ENCODE data around the gene ATP4B. TPM values are rescaled to one million over a fixed set of nuclear protein-coding genes. Genes with fewer than 3 reads are reported as not detected.

The ATP4B gene
- total RNA-seq: not detected

- DNase-seq: peak in 2 of 3 donors; percentile 33 to 38
Observed at GRCh38 chr13:113657851-113658741, at the start of gene ATP4B. Gene ATP4B (minus strand): TSS chr13:113658198. CDS start chr13:113658144, 54 bp downstream.

DNA sequence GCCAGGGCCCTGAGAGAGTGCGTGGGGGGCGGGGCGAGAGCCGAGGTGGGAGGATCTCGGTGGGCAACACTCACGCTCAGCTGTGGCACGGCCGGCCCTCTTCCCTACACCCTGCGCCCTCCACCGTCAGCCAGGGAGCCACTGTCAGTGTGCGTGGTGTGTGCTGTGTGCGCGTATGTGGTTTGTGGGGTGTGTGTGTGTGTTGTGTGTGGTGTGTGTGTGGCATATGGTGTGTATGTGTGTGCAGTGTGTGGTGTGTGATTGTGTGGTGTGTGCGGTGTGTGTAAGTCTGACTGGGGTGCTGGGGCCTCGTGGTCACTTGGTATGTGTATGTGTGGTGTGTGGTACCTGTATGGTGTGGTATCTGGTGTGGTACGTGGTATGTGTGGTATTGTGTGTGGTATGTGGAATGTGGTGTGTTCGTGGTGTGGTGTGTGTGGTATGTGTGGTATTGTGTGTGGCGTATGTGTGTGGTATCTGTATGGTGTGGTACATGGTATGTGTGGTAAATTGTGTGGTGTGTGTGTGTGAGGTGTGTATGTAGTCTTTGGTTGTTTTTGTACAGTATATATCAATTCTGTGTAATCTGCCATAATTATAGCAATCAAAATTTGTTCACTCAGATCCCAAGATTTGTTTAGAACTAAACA is 14.1 kb upstream of the ATP4B start:
- H3K27me3 ChIP-seq: no peaks in the 10 kb centered on the region
- H3K27ac ChIP-seq: no peak overlapping the region
- H3K4me3 ChIP-seq: no peak overlapping the region
- no peaks in the 10 kb centered on the region for H3K36me3 ChIP-seq
- no peak for TF ChIP-seq CTCF (IDR thresholded peaks at IDR 0.05)
- no peak for TF ChIP-seq POLR2A (IDR thresholded peaks at IDR 0.05)
- H3K4me1 ChIP-seq: no peaks in the 10 kb centered on the region
- H3K9me3 ChIP-seq: no peaks in the 10 kb centered on the region
- peak in 1 of 3 donors; percentile 38 for DNase-seq

More at GRCh38 chr13:113657851-113658741, at the start of gene ATP4B:
- no peak within 1 kb of the TSS for H3K27ac ChIP-seq
- no peaks in the 10 kb centered on the region for H3K36me3 ChIP-seq
- no peaks in the 10 kb centered on the region for H3K27me3 ChIP-seq
- no peaks in the 10 kb centered on the region for H3K9me3 ChIP-seq
- TF ChIP-seq POLR2A (IDR thresholded peaks at IDR 0.05): no peak
- TF ChIP-seq CTCF (IDR thresholded peaks at IDR 0.05): no peak
- H3K4me1 ChIP-seq: no peaks in the 10 kb centered on the region
- H3K4me3 ChIP-seq: no peak within 1 kb of the TSS

DNA sequence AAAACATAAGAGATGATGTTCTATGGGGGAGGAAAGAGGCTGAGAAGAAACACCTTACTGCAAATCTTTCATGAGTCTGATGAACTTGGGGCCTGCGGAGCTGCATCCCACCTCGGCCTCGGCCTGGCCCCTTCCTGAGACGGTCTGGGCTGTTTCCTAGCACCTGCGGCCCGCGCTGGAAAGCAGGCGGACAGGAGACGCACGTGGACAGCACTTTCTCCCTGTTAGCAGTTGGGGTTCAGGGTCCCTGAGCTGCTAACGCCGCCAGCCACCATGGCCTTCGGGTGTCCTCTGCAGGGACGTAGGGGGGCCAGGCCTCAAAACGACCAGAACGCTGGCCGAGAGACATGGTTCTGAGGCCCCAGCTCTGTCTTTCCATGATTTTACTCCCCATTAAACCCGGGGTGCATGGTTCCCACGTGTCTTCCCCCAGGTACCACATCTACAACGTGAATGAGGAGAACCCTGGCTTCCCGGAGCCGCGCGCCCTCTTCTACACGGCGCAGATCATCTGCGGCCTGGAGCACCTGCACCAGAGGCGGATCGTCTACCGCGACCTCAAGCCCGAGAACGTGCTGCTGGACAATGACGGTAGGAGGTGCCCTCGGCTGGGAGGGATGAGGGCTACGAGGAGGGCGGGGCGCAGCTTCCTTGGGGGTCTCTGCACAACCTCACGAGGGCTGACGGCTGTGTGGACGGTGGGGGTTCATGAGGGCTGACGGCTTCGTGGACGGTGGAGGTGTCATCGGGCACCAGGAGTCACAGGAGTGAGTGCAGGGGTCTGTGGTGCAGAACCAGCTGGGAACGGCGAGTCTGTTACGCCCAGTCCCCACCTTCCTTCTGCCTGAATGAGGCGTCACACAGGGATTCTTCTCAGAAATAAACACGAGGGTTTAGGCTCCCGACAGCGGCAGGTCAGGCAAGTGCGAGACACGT is 13.3 kb upstream of the ATP4B start:
- H3K9me3 ChIP-seq: no peaks in the 10 kb centered on the region
- H3K27ac ChIP-seq: no peak overlapping the region
- H3K36me3 ChIP-seq: no peaks in the 10 kb centered on the region
- DNase-seq: peak in 2 of 3 donors; percentile 37 to 41
- H3K27me3 ChIP-seq: no peaks in the 10 kb centered on the region
- TF ChIP-seq POLR2A (IDR thresholded peaks at IDR 0.05): no peak
- TF ChIP-seq CTCF (IDR thresholded peaks at IDR 0.05): no peak
- H3K4me3 ChIP-seq: no peak overlapping the region
- H3K4me1 ChIP-seq: no peaks in the 10 kb centered on the region

- no peak overlapping the region for H3K27ac ChIP-seq
- H3K4me1 ChIP-seq: no peaks in the 10 kb centered on the region
- DNase-seq: peak in 2 of 3 donors; percentile 23
- no peak for TF ChIP-seq POLR2A (IDR thresholded peaks at IDR 0.05)
- H3K9me3 ChIP-seq: no peaks in the 10 kb centered on the region
- H3K27me3 ChIP-seq: no peaks in the 10 kb centered on the region
- no peaks in the 10 kb centered on the region for H3K36me3 ChIP-seq
- no peak overlapping the region for H3K4me3 ChIP-seq
Observed at GRCh38 chr13:113670541-113670940, 12.5 kb upstream of the ATP4B start.

GRCh38 chr13:113669755-113670341 is 11.8 kb upstream of the ATP4B start:
- Histone ChIP-seq H3K36me3 (no peaks in the 10 kb centered on the region), H3K9me3 (no peaks in the 10 kb centered on the region), H3K4me3 (no peak overlapping the region), H3K27ac (no peak overlapping the region), H3K27me3 (no peaks in the 10 kb centered on the region), H3K4me1 (no peaks in the 10 kb centered on the region)
- DNase-seq: peak in 2 of 3 donors; percentile 34 to 40
- TF ChIP-seq POLR2A (IDR thresholded peaks at IDR 0.05): no peak
- TF ChIP-seq CTCF (IDR thresholded peaks at IDR 0.05): no peak
